ENCODE measurements around the gene EOLA1.
"Not testable (repeated sequence)": the region's sequence is repeated elsewhere in the genome, so short reads cannot be mapped to it uniquely, and the experiment has no call there.

Gene EOLA1

GRCh38 chrX:149527705-149528104 lies 13.1 kb upstream of the EOLA1 start:
- H3K4me3 ChIP-seq (ENCODE audit: low read length): no peak overlapping the region
- no peak for TF ChIP-seq ZNF274 (IDR thresholded peaks at IDR 0.05; ENCODE audit: low read depth, low read length)

GRCh38 chrX:149528381-149528780 lies 12.4 kb upstream of the EOLA1 start:
- no peak overlapping the region for H3K4me3 ChIP-seq (ENCODE audit: low read length)
- TF ChIP-seq ZNF274 (IDR thresholded peaks at IDR 0.05; ENCODE audit: low read depth, low read length): no peak

- H3K4me3 ChIP-seq (ENCODE audit: low read length): no peak overlapping the region
- TF ChIP-seq ZNF274 (IDR thresholded peaks at IDR 0.05; ENCODE audit: low read depth, low read length): no peak
Measured at GRCh38 chrX:149531599-149531998, 9.2 kb upstream of the EOLA1 start.

- H3K4me3 ChIP-seq (ENCODE audit: low read length): not testable (repeated sequence)
Measured at GRCh38 chrX:149532868-149533267, 7.9 kb upstream of the EOLA1 start.

- not testable (repeated sequence) for H3K4me3 ChIP-seq (ENCODE audit: low read length)
Measured at GRCh38 chrX:149533999-149534398, 6.8 kb upstream of the EOLA1 start.

- not testable (repeated sequence) for H3K4me3 ChIP-seq (ENCODE audit: low read length)
Measured at GRCh38 chrX:149534926-149535602, 5.7 kb upstream of the EOLA1 start.

GRCh38 chrX:149537474-149537873 lies 3.3 kb upstream of the EOLA1 start:
- not testable (repeated sequence) for H3K4me3 ChIP-seq (ENCODE audit: low read length)

GRCh38 chrX:149539283-149540130 lies 1.3 kb upstream of the EOLA1 start:
- no peak for TF ChIP-seq ZNF274 (IDR thresholded peaks at IDR 0.05; ENCODE audit: low read depth, low read length)
- peak overlapping the region; percentile 78 for H3K4me3 ChIP-seq (ENCODE audit: low read length)

- TF ChIP-seq ZNF274 (IDR thresholded peaks at IDR 0.05; ENCODE audit: low read depth, low read length): no peak
- H3K4me3 ChIP-seq (ENCODE audit: low read length): peak overlapping the region; percentile 73; the same call in 1 of the 2 replicates
Measured at GRCh38 chrX:149540131-149540620, 636 bp upstream of the EOLA1 start.

GRCh38 chrX:149541521-149542047 lies 772 bp downstream of the EOLA1 start:
- peak overlapping the region; percentile 73 for H3K4me3 ChIP-seq (ENCODE audit: low read length)
- TF ChIP-seq ZNF274 (IDR thresholded peaks at IDR 0.05; ENCODE audit: low read depth, low read length): no peak

- not testable (repeated sequence) for H3K4me3 ChIP-seq (ENCODE audit: low read length)
Measured at GRCh38 chrX:149545545-149546543, 5.0 kb downstream of the EOLA1 start.

GRCh38 chrX:149546962-149547361 lies 6.2 kb downstream of the EOLA1 start:
- not testable (repeated sequence) for H3K4me3 ChIP-seq (ENCODE audit: low read length)

- H3K4me3 ChIP-seq (ENCODE audit: low read length): not testable (repeated sequence)
Measured at GRCh38 chrX:149547782-149548181, 7.0 kb downstream of the EOLA1 start.

- H3K4me3 ChIP-seq (ENCODE audit: low read length): not testable (repeated sequence)
Measured at GRCh38 chrX:149549701-149550100, 8.9 kb downstream of the EOLA1 start, which contains the start of gene HSFX3. Gene HSFX3, minus strand, starts transcription at chrX:149549924. Its CDS starts 72 bp downstream, at chrX:149549852.

- H3K4me3 ChIP-seq (ENCODE audit: low read length): not testable (repeated sequence)
Measured at GRCh38 chrX:149550454-149550853, 9.6 kb downstream of the EOLA1 start.

- H3K4me3 ChIP-seq (ENCODE audit: low read length): not testable (repeated sequence)
Measured at GRCh38 chrX:149551245-149551938, 10.6 kb downstream of the EOLA1 start.

GRCh38 chrX:149551939-149552248 lies 11.1 kb downstream of the EOLA1 start:
- H3K4me3 ChIP-seq (ENCODE audit: low read length): not testable (repeated sequence)

GRCh38 chrX:149555251-149555650 lies 14.4 kb downstream of the EOLA1 start:
- not testable (repeated sequence) for H3K4me3 ChIP-seq (ENCODE audit: low read length)
